K562 (cell line): ENCODE results near the gene ADAP1. TPM values are rescaled to one million over a fixed set of nuclear protein-coding genes. Genes with fewer than 3 reads are reported as not detected.
A peak's percentile ranks its signal among the peaks of the same experiment; 100 is the strongest.

Experiments used
- ATAC-seq: fragments of 200-7000 bp; cut with Tn5 transposase; 3 replicates; pipeline ENCODE4 v1.9.1; 2020; ENCODE audit warnings: moderate library complexity
- BruUV-seq: library from RNA; stranded (reverse); fragments of 400-500 nt; replicated peaks from 2 replicates; lab custom pipeline; 2021; lab: Mats Ljungman, UMichigan
- CTCF ChIA-PET: fragments of 300-600 bp; formaldehyde crosslinking; extraction: SDS; loops from one replicate; lab custom pipeline; 2021; ENCODE audit warnings: low intra/inter-chr PET ratio; lab: Yijun Ruan, JAX
- POLR2A ChIA-PET: fragments of 300-600, 350-650 bp; sonication (Branson Sonifier 250); formaldehyde crosslinking; extraction: SDS; loops from one replicate; lab custom pipeline; 2021; ENCODE audit warnings: antibody characterized with exemption, inconsistent platforms; lab: Yijun Ruan, JAX
- DNase-seq, 4 experiments: peaks; one replicate each; pipeline versions ENCODE4 v3.0.0 to v3.0.0-alpha.2; 2011 to 2018; ENCODE audit warnings: low spot score in 3 of 4, mixed read lengths in 3 of 4; ENCODE audit errors: extremely low read depth in 1 of 4
- FAIRE-seq: peaks from 2 replicates; lab custom pipeline; 2011; peaks lifted over from hg19 to GRCh38; lab: Jason Lieb, UNC
- H2AFZ ChIP-seq: 2 replicates; pipeline ENCODE4 v1.6.0; 2011; ENCODE audit warnings: low read depth, low read length, control low read depth, inconsistent platforms
- H3K27ac ChIP-seq: fragments of 200-600 bp; 3 replicates; pipeline ENCODE4 v1.8.0; 2011; ENCODE audit warnings: low read depth, mild to moderate bottlenecking, control low read depth, inconsistent platforms, low read length, moderate library complexity, mixed read lengths; ENCODE audit errors: extremely low read depth
- H3K27me3 ChIP-seq, 2 experiments: fragments of 300-600 bp in 1 of 2; 2 replicates in 1 of 2; 3 replicates in 1 of 2; pipeline versions ENCODE4 v1.6.0 to v1.8.0; 2011; ENCODE audit warnings: inconsistent platforms in 2 of 2, low read length in 2 of 2, mild to moderate bottlenecking in 1 of 2, mixed read lengths in 1 of 2, moderate library complexity in 1 of 2; ENCODE audit not compliant: control insufficient read depth in 2 of 2, insufficient read depth in 2 of 2
- H3K36me3 ChIP-seq: fragments of 300-600 bp; 3 replicates; pipeline ENCODE4 v1.8.0; 2011; ENCODE audit warnings: mild to moderate bottlenecking, low read length, inconsistent platforms; ENCODE audit not compliant: control insufficient read depth, insufficient read depth
- H3K4me1 ChIP-seq, 2 experiments: fragments of 200-600 bp in 1 of 2; replicated peaks in 1 of 2; 2 replicates in 1 of 2; 3 replicates in 1 of 2; pipeline versions ENCODE4 v1.5.1 to v1.8.0; 2011; ENCODE audit warnings: inconsistent platforms in 2 of 2, low read length in 2 of 2, mild to moderate bottlenecking in 1 of 2, mixed read lengths in 1 of 2, moderate library complexity in 1 of 2; ENCODE audit not compliant: control insufficient read depth in 2 of 2, insufficient read depth in 2 of 2
- H3K4me2 ChIP-seq: 2 replicates; pipeline ENCODE4 v1.6.1; 2011; ENCODE audit warnings: low read length, control low read depth, inconsistent platforms, mixed read lengths; ENCODE audit not compliant: insufficient read depth
- H3K4me3 ChIP-seq: fragments of 200-600 bp; sonication (generic), shearing (Covaris generic); 2 replicates; pipeline ENCODE4 v1.5.1; 2016; ENCODE audit warnings: control low read depth, inconsistent platforms
- H3K79me2 ChIP-seq: fragments of 200-600 bp; 3 replicates; pipeline ENCODE4 v1.8.0; 2011; ENCODE audit warnings: low read length, inconsistent platforms; ENCODE audit not compliant: control insufficient read depth, insufficient read depth
- H3K9ac ChIP-seq, 2 experiments: 2 replicates each; pipeline versions ENCODE4 v1.6.0 to v1.6.1; 2011; ENCODE audit warnings: low read depth in 2 of 2, low read length in 2 of 2, control low read depth in 1 of 2, inconsistent platforms in 1 of 2, mild to moderate bottlenecking in 1 of 2, mixed read lengths in 1 of 2; ENCODE audit not compliant: insufficient read depth in 1 of 2
- H3K9me1 ChIP-seq: one replicate; pipeline ENCODE4 v1.6.0; 2011; ENCODE audit warnings: inconsistent platforms, mild to moderate bottlenecking, low read length, moderate library complexity; ENCODE audit not compliant: control insufficient read depth, insufficient read depth
- H3K9me3 ChIP-seq: replicated peaks from 2 replicates; pipeline ENCODE4 v1.5.1; 2011; ENCODE audit warnings: low read depth, low read length, inconsistent platforms; ENCODE audit not compliant: control insufficient read depth, insufficient read depth
- H4K20me1 ChIP-seq: replicated peaks from 2 replicates; pipeline ENCODE4 v1.6.1; 2011; ENCODE audit warnings: low read length, inconsistent platforms, mixed read lengths; ENCODE audit not compliant: control insufficient read depth, insufficient read depth
- CREB3 ChIP-seq: fragments of 450-650 bp; conservative IDR thresholded peaks from 2 replicates; pipeline ENCODE4 v1.6.1; 2016; ENCODE audit warnings: missing genetic modification characterization, low read depth, mild to moderate bottlenecking, missing compliant biosample characterization, moderate library complexity
- MTF1 ChIP-seq: fragments of 250-450 bp; sonication (Bioruptor Pico); IDR thresholded peaks from 2 replicates; pipeline ENCODE4 v1.9.0; 2021; ENCODE audit warnings: moderate library complexity, mild to moderate bottlenecking, inconsistent platforms, borderline replicate concordance
- NFIC ChIP-seq: fragments of 450-650 bp; IDR thresholded peaks from 2 replicates; pipeline ENCODE4 v1.6.1; 2017; ENCODE audit warnings: mild to moderate bottlenecking, inconsistent platforms
- NR4A1 ChIP-seq, 2 experiments: fragments of 250-450 bp in 1 of 2; fragments of 450-650 bp in 1 of 2; sonication (Bioruptor Pico) in 1 of 2; IDR thresholded peaks; 2 replicates each; pipeline versions ENCODE4 v1.4.0 to v1.6.1; 2016 to 2020; ENCODE audit warnings: mild to moderate bottlenecking in 2 of 2, missing compliant biosample characterization in 1 of 2, missing genetic modification characterization in 1 of 2, moderate library complexity in 1 of 2
- RBFOX2 ChIP-seq: fragments of 200-400 bp; formaldehyde crosslinking; IDR thresholded peaks from 2 replicates; pipeline ENCODE4 v1.6.1; 2017; ENCODE audit warnings: low read depth, mild to moderate bottlenecking, low read length, moderate library complexity
- SPI1 ChIP-seq: IDR thresholded peaks from 2 replicates; pipeline ENCODE4 v1.6.1; 2011; ENCODE audit warnings: low read depth, low read length, control low read depth, borderline replicate concordance
- USF1 ChIP-seq: sonication (generic); formaldehyde crosslinking; IDR thresholded peaks from 2 replicates; pipeline ENCODE4 v1.9.0; 2022; ENCODE audit warnings: mild to moderate bottlenecking, missing genetic modification reagents
- ZNF263 ChIP-seq: sonication (generic); formaldehyde crosslinking; IDR thresholded peaks from 2 replicates; pipeline ENCODE4 v1.8.0; 2022; ENCODE audit warnings: mild to moderate bottlenecking, missing genetic modification reagents, borderline replicate concordance
- ZNF316 ChIP-seq: fragments of 450-650 bp; IDR thresholded peaks from 2 replicates; pipeline ENCODE4 v1.6.1; 2016
- WGBS: fragments of 100-300 bp; shearing (Covaris generic); methylation state at CpG from one replicate; pipeline ENCODE4 v1.1.6; 2016; ENCODE audit warnings: low coverage, mixed read lengths; ENCODE audit not compliant: insufficient coverage; ENCODE audit errors: missing lambda C conversion rate; 5-methylcytosine and 5-hydroxymethylcytosine counted together
- in situ Hi-C: fragments of 300-500 bp; cut with MboI; formaldehyde crosslinking; loops from 4 replicates; pipeline ENCODE4 v1.15.0; 2018; ENCODE audit warnings: inconsistent platforms, mixed read lengths
- intact Hi-C: fragments of 100-400 bp; cut with micrococcal nuclease; formaldehyde crosslinking; loops from 2 replicates; pipeline ENCODE4 v1.14.2; 2022
- polyA plus RNA-seq, 8 experiments: library from polyadenylated mRNA; depleted of rRNA in 4 of 8; stranded (reverse) in 5 of 8; unstranded in 3 of 8; fragments of >200 nt; fragmentation: Nextera tagmentation in 2 of 8; fragmentation: Illumina TruSeq in 1 of 8; extraction: Ambion mirVana in 2 of 8; extraction: Trizol in 1 of 8; gene quantifications; 2 replicates each; pipeline versions ENCODE4 v1.2.1 to v1.2.3, GENCODE V29; 2011 to 2014; ENCODE audit warnings: inconsistent platforms in 1 of 8, missing spikeins in 1 of 8
- total RNA-seq, 7 experiments: library from RNA; depleted of rRNA in 6 of 7; stranded (reverse); fragments of >200 nt in 6 of 7; fragmentation: Illumina TruSeq in 2 of 7; extraction: Trizol in 2 of 7; gene quantifications; 2 replicates each; pipeline versions ENCODE4 v1.2.1 to v1.2.3, GENCODE V29; 2011 to 2021; ENCODE audit warnings: low replicate concordance in 1 of 7
- TF ChIP-seq, protein P1 (sequence below), 2 experiments: IDR thresholded peaks; 2 replicates each; pipeline ENCODE4 v1.6.1; 2011; ENCODE audit warnings: borderline replicate concordance in 1 of 2, control low read depth in 1 of 2, low read depth in 1 of 2, low read length in 1 of 2, mild to moderate bottlenecking in 1 of 2, mixed read lengths in 1 of 2, moderate library complexity in 1 of 2; ENCODE audit not compliant: insufficient read depth in 1 of 2, insufficient read length in 1 of 2, poor library complexity in 1 of 2, severe bottlenecking in 1 of 2; ENCODE audit errors: extremely low read depth in 1 of 2
- TF ChIP-seq, protein P2 (sequence below), 3 experiments: fragments of 200-800 bp in 1 of 3; sonication (Bioruptor generic) in 1 of 3; sonication (generic) in 1 of 3; formaldehyde crosslinking in 1 of 3; IDR thresholded peaks; 2 replicates each; pipeline versions ENCODE4 v1.6.1 to v1.8.0; 2016 to 2022; ENCODE audit warnings: mild to moderate bottlenecking in 2 of 3, missing compliant biosample characterization in 2 of 3, missing genetic modification characterization in 2 of 3, missing genetic modification reagents in 1 of 3

ADAP1 gene
- total and polyA plus RNA-seq, 9 of the 15 experiments (the other 6 are each of a cell fraction or from before 2014, with no cell fraction given) = 0.27 to 1.4 (median 0.52) TPM; not detected in 3

DNA sequence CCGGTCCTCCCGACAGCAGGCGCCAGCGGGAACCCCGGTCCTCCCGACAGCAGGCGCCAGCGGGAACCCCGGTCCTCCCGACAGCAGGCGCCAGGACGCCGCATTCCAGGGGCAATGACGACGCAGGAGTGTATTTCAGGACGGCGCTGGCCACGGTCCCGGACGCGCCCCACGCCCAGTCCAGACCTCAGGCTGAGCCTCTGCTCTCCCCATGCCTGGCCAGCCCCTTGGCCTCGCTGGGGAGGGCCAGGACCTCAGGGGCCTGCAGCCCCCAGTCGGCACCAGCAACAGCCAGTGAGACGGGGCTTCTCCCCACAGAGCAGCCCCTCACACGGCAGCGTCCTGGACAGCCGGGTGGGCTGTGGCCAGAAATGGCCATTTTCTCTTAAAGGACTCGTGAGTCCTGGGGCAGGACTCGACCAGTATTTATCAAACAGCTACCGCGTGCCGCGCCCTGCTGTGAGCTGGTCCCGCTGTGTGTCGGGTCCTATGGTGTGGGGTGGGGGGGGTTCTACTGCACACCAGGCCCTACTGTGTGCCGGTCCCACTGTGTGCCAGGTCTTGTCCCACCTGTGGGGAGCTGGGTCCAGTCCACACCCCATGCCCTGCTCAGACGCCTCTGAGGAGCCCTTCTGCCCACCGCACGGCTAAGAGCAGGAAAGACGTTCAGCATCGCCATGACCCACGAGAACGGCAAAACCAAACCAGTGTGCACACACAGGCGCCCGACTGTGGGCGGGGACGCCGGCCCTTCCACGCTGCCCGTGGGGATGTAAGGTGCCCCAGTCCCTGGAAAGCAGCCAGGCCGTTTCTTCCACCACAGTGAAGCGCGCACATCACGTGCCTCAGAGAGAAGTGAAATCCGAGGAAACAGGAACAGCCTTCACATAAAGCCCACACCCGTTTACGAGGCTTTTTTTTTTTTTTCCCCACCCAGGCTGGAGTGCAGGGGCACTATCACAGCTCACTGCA, 44.8 kb downstream of the ADAP1 start:
- no peaks in the 10 kb centered on the region for H3K9me1 ChIP-seq
- H3K9me3 ChIP-seq = no peaks in the 10 kb centered on the region
- H3K4me3 ChIP-seq = no peak overlapping the region
- ChIA-PET CTCF (interaction anchor here (0.6 kb wide), 1 partner anchor 80 kb away, joined by 4 read pairs; no protein-coding TSS in a partner anchor), POLR2A (interaction anchor here (0.6 to 1.2 kb wide), 3 partner anchors 8 to 52 kb away, joined by 3 read pairs; no protein-coding TSS in a partner anchor)
- FAIRE-seq (no peak), DNase-seq (peak in 1 of 4 experiments; percentile 44), ATAC-seq (peak; percentile 54)
- H2AFZ ChIP-seq = peak overlapping the region; percentile 79
- no peaks in the 10 kb centered on the region for H3K79me2 ChIP-seq
- no TSS peak for BruUV-seq
- no peaks in the 10 kb centered on the region for H4K20me1 ChIP-seq
- H3K4me1 ChIP-seq = peaks cover 3 to 64% of the 10 kb centered on the region in 2 experiments; a peak in 4 of 5 replicates
- H3K4me2 ChIP-seq = peak overlapping the region; percentile 25; the same call in 1 of the 2 replicates
- WGBS = 37% methylated on average over 45 of the region's 58 CpGs
- in situ Hi-C loops (no loop called here), intact Hi-C loops (no loop called here)
- peak overlapping the region in 1 of 2 experiments; percentile 68; a peak in 1 of 4 replicates for H3K9ac ChIP-seq
- peaks cover 7 to 15% of the 10 kb centered on the region in 2 experiments; a peak in 3 of 5 replicates for H3K27me3 ChIP-seq
- no peaks in the 10 kb centered on the region for H3K36me3 ChIP-seq
- H3K27ac ChIP-seq = no peak overlapping the region
- TF ChIP-seq, protein P1, sequence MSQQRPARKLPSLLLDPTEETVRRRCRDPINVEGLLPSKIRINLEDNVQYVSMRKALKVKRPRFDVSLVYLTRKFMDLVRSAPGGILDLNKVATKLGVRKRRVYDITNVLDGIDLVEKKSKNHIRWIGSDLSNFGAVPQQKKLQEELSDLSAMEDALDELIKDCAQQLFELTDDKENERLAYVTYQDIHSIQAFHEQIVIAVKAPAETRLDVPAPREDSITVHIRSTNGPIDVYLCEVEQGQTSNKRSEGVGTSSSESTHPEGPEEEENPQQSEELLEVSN (IDR thresholded peaks at IDR 0.05; ENCODE audit: borderline replicate concordance in 1 of 2, extremely low read depth in 1 of 2, insufficient read depth in 1 of 2, insufficient read length in 1 of 2, low read depth in 1 of 2, low read length in 1 of 2, poor library complexity in 1 of 2, severe bottlenecking in 1 of 2) = peak in 1 of 2 experiments; percentile 14
- TF ChIP-seq, protein P2, sequence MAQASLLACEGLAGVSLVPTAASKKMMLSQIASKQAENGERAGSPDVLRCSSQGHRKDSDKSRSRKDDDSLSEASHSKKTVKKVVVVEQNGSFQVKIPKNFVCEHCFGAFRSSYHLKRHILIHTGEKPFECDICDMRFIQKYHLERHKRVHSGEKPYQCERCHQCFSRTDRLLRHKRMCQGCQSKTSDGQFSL (CRISPR knock-in tag; IDR thresholded peaks at IDR 0.05) = 0 out of 2 replicates have a peak, but pooled peaks have one; percentile 24
- TF ChIP-seq, protein P2 (tag; IDR thresholded peaks at IDR 0.05) = no peak
- TF ChIP-seq NR4A1 (CRISPR knock-in tag; IDR thresholded peaks at IDR 0.05) = no peak
- no peak for TF ChIP-seq NR4A1 (tag; IDR thresholded peaks at IDR 0.05)
- no peak for TF ChIP-seq MTF1
- peak; percentile 57 for TF ChIP-seq USF1
- TF ChIP-seq CREB3 (tag) = no peak
- peak; percentile 21; the same call in 1 of the 2 replicates for TF ChIP-seq SPI1
- TF ChIP-seq ZNF316 = no peak
- TF ChIP-seq RBFOX2 = peak; percentile 20; the same call in 1 of the 2 replicates
- 0 out of 2 replicates have a peak, but pooled peaks have one; percentile 6 for TF ChIP-seq NFIC
- peak; percentile 85 for TF ChIP-seq ZNF263 (CRISPR knock-in tag)
